GM19023 (cell line): ENCODE measurements around the gene PPA2.
A peak's percentile ranks its signal among the peaks of the same experiment; 100 is the strongest.

Experiments used
- ATAC-seq: cut with Tn5 transposase; IDR thresholded peaks from one replicate; pipeline ENCODE4 v1.9.1; 2021; ENCODE audit warnings: mild to moderate bottlenecking, moderate library complexity; ENCODE audit not compliant: unreplicated experiment

Gene PPA2

GRCh38 chr4:105399532-105400161 lies 74.2 kb downstream of the PPA2 start:
- no peak for ATAC-seq

- ATAC-seq: no peak
These were observed 81.0 kb downstream of the PPA2 start for GRCh38 chr4:105392858-105393257.

GRCh38 chr4:105389167-105389566 lies 84.7 kb downstream of the PPA2 start:
- ATAC-seq: no peak

GRCh38 chr4:105387466-105387865 lies 86.4 kb downstream of the PPA2 start:
- no peak for ATAC-seq

GRCh38 chr4:105386012-105386411 lies 87.8 kb downstream of the PPA2 start:
- ATAC-seq: no peak

- ATAC-seq: no peak
These were observed 99.8 kb downstream of the PPA2 start for GRCh38 chr4:105374071-105374470.

GRCh38 chr4:105373324-105373723 lies 100.5 kb downstream of the PPA2 start:
- ATAC-seq: no peak

- ATAC-seq: no peak
These were observed 103.9 kb downstream of the PPA2 start for GRCh38 chr4:105369988-105370387.

- no peak for ATAC-seq
These were observed 112.8 kb downstream of the PPA2 start for GRCh38 chr4:105361053-105361452.

GRCh38 chr4:105357258-105357980 lies 116.4 kb downstream of the PPA2 start:
- ATAC-seq: no peak

GRCh38 chr4:105356194-105356593 lies 117.7 kb downstream of the PPA2 start:
- no peak for ATAC-seq

- peak; percentile 82 for ATAC-seq
These were observed 121.0 kb downstream of the PPA2 start for GRCh38 chr4:105352826-105353225.

GRCh38 chr4:105351861-105352260 lies 122.0 kb downstream of the PPA2 start:
- no peak for ATAC-seq

- no peak for ATAC-seq
These were observed 122.9 kb downstream of the PPA2 start for GRCh38 chr4:105350859-105351490.

- ATAC-seq: no peak
These were observed 125.1 kb downstream of the PPA2 start for GRCh38 chr4:105348719-105349118.

- ATAC-seq: no peak
These were observed 127.0 kb downstream of the PPA2 start for GRCh38 chr4:105346869-105347268.

GRCh38 chr4:105345838-105346237 lies 128.0 kb downstream of the PPA2 start:
- no peak for ATAC-seq

- no peak for ATAC-seq
These were observed 128.5 kb downstream of the PPA2 start for GRCh38 chr4:105345358-105345757.

- ATAC-seq: no peak
These were observed 129.7 kb downstream of the PPA2 start for GRCh38 chr4:105344141-105344540.

- ATAC-seq: no peak
These were observed 130.5 kb downstream of the PPA2 start for GRCh38 chr4:105343146-105343931.

- no peak for ATAC-seq
These were observed 144.8 kb downstream of the PPA2 start for GRCh38 chr4:105329081-105329480.
